ENCODE data around the gene TRIM45.
"Not testable (repeated sequence)": the region's sequence is repeated elsewhere in the genome, so short reads cannot be mapped to it uniquely, and the experiment has no call there.

TRIM45 gene

GRCh38 chr1:117113199-117113598 lies 8.3 kb downstream of the TRIM45 start:
- TF ChIP-seq, protein P1, sequence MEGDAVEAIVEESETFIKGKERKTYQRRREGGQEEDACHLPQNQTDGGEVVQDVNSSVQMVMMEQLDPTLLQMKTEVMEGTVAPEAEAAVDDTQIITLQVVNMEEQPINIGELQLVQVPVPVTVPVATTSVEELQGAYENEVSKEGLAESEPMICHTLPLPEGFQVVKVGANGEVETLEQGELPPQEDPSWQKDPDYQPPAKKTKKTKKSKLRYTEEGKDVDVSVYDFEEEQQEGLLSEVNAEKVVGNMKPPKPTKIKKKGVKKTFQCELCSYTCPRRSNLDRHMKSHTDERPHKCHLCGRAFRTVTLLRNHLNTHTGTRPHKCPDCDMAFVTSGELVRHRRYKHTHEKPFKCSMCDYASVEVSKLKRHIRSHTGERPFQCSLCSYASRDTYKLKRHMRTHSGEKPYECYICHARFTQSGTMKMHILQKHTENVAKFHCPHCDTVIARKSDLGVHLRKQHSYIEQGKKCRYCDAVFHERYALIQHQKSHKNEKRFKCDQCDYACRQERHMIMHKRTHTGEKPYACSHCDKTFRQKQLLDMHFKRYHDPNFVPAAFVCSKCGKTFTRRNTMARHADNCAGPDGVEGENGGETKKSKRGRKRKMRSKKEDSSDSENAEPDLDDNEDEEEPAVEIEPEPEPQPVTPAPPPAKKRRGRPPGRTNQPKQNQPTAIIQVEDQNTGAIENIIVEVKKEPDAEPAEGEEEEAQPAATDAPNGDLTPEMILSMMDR (conservative IDR thresholded peaks at IDR 0.05; ENCODE audit: low read depth, low read length) = no peak
- no peak for DNase-seq (ENCODE audit: low read depth)
- no peak overlapping the region for H3K4me3 ChIP-seq (ENCODE audit: low read length)

- TF ChIP-seq, protein P1 (conservative IDR thresholded peaks at IDR 0.05; ENCODE audit: low read depth, low read length) = no peak
- no peak for DNase-seq (ENCODE audit: low read depth)
- no peak overlapping the region for H3K4me3 ChIP-seq (ENCODE audit: low read length)
Observed at GRCh38 chr1:117112047-117112717, 9.4 kb downstream of the TRIM45 start.

DNA sequence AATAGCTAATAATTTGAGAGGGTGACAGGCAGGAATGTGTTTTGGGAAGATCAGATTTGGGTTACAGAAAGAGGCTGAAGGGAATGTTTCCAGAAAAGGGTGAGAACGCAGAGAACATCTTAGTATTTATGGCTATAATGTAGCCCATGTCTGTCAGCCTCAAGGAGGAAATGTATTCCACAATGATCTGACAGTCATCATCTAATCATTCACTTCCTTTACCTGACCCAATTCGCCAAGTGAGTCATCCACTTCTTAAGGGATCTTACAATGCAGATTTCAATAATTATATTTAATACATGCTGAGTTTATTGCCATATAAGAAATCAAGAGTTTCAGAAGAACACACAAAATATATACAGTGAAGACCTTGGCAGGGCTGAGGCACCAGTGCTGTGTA lies 10.8 kb downstream of the TRIM45 start:
- DNase-seq (ENCODE audit: low read depth) = no peak
- TF ChIP-seq, protein P1 (conservative IDR thresholded peaks at IDR 0.05; ENCODE audit: low read depth, low read length) = no peak
- H3K4me3 ChIP-seq (ENCODE audit: low read length) = no peak overlapping the region

GRCh38 chr1:117107364-117107763 lies 14.2 kb downstream of the TRIM45 start:
- no peak overlapping the region for H3K4me3 ChIP-seq (ENCODE audit: low read length)
- no peak for DNase-seq (ENCODE audit: low read depth)
- TF ChIP-seq, protein P1 (conservative IDR thresholded peaks at IDR 0.05; ENCODE audit: low read depth, low read length) = no peak

GRCh38 chr1:117106478-117106877 lies 15.1 kb downstream of the TRIM45 start:
- TF ChIP-seq, protein P1 (conservative IDR thresholded peaks at IDR 0.05; ENCODE audit: low read depth, low read length) = no peak
- no peak for DNase-seq (ENCODE audit: low read depth)
- no peak overlapping the region for H3K4me3 ChIP-seq (ENCODE audit: low read length)

DNA sequence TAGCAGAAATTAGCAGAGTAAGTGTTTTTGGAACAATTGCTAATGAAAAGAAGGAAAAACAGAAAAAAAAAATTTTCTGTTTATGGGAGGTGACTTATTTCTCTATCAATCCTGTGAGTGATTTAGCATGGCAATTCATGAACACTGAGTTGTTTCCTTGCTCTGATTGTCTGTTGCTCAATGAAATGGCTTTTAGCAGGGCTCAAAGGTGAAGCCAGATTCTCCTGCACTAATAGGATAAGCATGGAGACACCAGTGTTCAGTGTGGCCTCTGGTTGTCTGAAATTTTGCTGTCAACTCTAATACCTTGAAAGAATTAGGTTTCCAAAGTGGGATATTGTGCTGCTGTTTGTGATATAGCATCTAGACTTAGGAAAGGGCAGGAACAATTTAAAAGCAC lies 15.8 kb downstream of the TRIM45 start:
- DNase-seq (ENCODE audit: low read depth) = no peak
- no peak overlapping the region for H3K4me3 ChIP-seq (ENCODE audit: low read length)
- TF ChIP-seq, protein P1 (conservative IDR thresholded peaks at IDR 0.05; ENCODE audit: low read depth, low read length) = no peak

- no peak overlapping the region for H3K4me3 ChIP-seq (ENCODE audit: low read length)
- no peak for DNase-seq (ENCODE audit: low read depth)
- TF ChIP-seq, protein P1 (conservative IDR thresholded peaks at IDR 0.05; ENCODE audit: low read depth, low read length) = no peak
Observed at GRCh38 chr1:117104986-117105385, 16.6 kb downstream of the TRIM45 start.

GRCh38 chr1:117101858-117102257 lies 19.7 kb downstream of the TRIM45 start:
- not testable (repeated sequence) for DNase-seq (ENCODE audit: low read depth); H3K4me3 ChIP-seq (ENCODE audit: low read length)
